Heart right ventricle (tissue), 16 donors: ENCODE results near the gene OPN1SW. TPM values are rescaled to one million over a fixed set of nuclear protein-coding genes. Genes with fewer than 3 reads are reported as not detected.

ENCODE experiments used
- ATAC-seq, 8 donors: fragments of 200-7000 bp; cut with Tn5 transposase; one replicate each; pipeline ENCODE4 v1.9.1; 2020; ENCODE audit warnings: mild to moderate bottlenecking in 8 of 8, moderate library complexity in 8 of 8, moderate number of reproducible peaks in 1 of 8
- DNase-seq, 2 donors: peaks; one replicate each; pipeline ENCODE4 v3.0.0-alpha.2; 2020
- H3K27ac ChIP-seq, 10 donors: fragments of 200-600 bp; sonication (generic) in 2 of 10; one replicate each; pipeline versions ENCODE4 v1.5.0 to v1.8.0; 2020 to 2022; ENCODE audit warnings: mild to moderate bottlenecking in 3 of 10
- H3K27me3 ChIP-seq, 7 donors: fragments of 200-600 bp; one replicate each; pipeline ENCODE4 v1.8.0; 2021 to 2022; ENCODE audit warnings: mild to moderate bottlenecking in 2 of 7
- H3K36me3 ChIP-seq, 9 donors: fragments of 200-600 bp; sonication (generic) in 1 of 9; one replicate each; pipeline versions ENCODE4 v1.5.0 to v1.8.0; 2020 to 2022; ENCODE audit warnings: mild to moderate bottlenecking in 2 of 9
- H3K4me1 ChIP-seq, 9 donors: fragments of 200-600 bp; sonication (generic) in 1 of 9; one replicate each; pipeline versions ENCODE4 v1.5.0 to v1.8.0; 2020 to 2022; ENCODE audit warnings: mild to moderate bottlenecking in 4 of 9
- H3K4me3 ChIP-seq, 10 donors: fragments of 200-600 bp; sonication (generic) in 2 of 10; one replicate each; pipeline versions ENCODE4 v1.5.0 to v1.8.0; 2020 to 2022; ENCODE audit warnings: mild to moderate bottlenecking in 7 of 10, moderate library complexity in 2 of 10
- H3K9me3 ChIP-seq, 11 donors: fragments of 200-600 bp in 10 of 11; sonication (generic) in 2 of 11; one replicate each; pipeline versions ENCODE4 v1.5.0 to v1.8.0; 2013 to 2022; ENCODE audit warnings: mild to moderate bottlenecking in 2 of 11, control low read depth in 1 of 11, moderate library complexity in 1 of 11
- WGBS, 2 donors: extraction: QIAGEN DNeasy Blood & Tissue Kit; methylation state at CpG; one replicate each; pipeline ENCODE4 v1.1.7; 2013; ENCODE audit warnings: inconsistent platforms in 1 of 2; 5-methylcytosine and 5-hydroxymethylcytosine counted together
- intact Hi-C, 10 donors: fragments of 100-400 bp; cut with DNase I; formaldehyde crosslinking; loops; one replicate each; pipeline versions ENCODE4 v1.11.1 to v1.14.2; 2022
- polyA plus RNA-seq, 2 donors: library from polyadenylated mRNA; stranded (reverse); fragments of 200-250 nt; gene quantifications; one replicate each; pipeline ENCODE4 v1.2.3, GENCODE V29; 2013
- total RNA-seq, 10 donors: library from RNA; stranded (reverse); fragmentation: NEBNext Ultra II Directional in 3 of 10; extraction: Animal tissue kit (Norgen Biotek cat#: 25700) in 3 of 10; gene quantifications; one replicate each; pipeline versions ENCODE4 v1.2.1 to v1.2.4, GENCODE V29; 2021 to 2023
- TF ChIP-seq, protein P1 (sequence below), 9 donors: fragments of 200-600 bp; sonication (generic) in 2 of 9; IDR thresholded peaks; one replicate each; pipeline versions ENCODE4 v1.5.0 to v1.8.0; 2021 to 2022; ENCODE audit warnings: antibody characterized with exemption in 9 of 9, mild to moderate bottlenecking in 5 of 9, moderate library complexity in 1 of 9
- donor health status: Arrhythmogenic right ventricular cardiomyopathy.
- donor health status: ischemic (EF 13 %, LVEDD 7.1; RV severe dilation, severe dysfunction).
- donor health status: healthy with polysubstance abuse.
- donor health status: DM: no; HTN: yes; CAD: no.
- donor health status: DM: no; HTN: no; CAD: no.
- donor health status: ischemic (EF 25% LVEDD 6.9; RV normal size, moderate dysfunction).
- donor health status: ischemic (EF 25% LVEDD 5.7; RV mildly dilated, moderate dysfunction).
- donor health status: healthy.
- donor health status: DM: yes; HTN: yes; CAD: no.
- donor health status: Ischemic cardiomyopathy.
- donor health status: ischemic (EF 35%, LVEDD 5.7; RV mildly dilated, moderate dysfunction).
- donor health status: nonischemic (EF 11% LVEDD 7.7; RV severe dilation, severe dysfunction).
- donor health status: DM: yes; HTN: yes; CAD: no.
- donor health status: PGD.
- donor health status: ischemic (EF 29% LVEDD 5.4; RV normal size, mild dysfunction).
- donor health status: nonischemic (EF 23%, LVEDD 6.1; RV moderate dilation, normal function).

The OPN1SW gene
- total and polyA plus RNA-seq, 12 donors = not detected

DNA sequence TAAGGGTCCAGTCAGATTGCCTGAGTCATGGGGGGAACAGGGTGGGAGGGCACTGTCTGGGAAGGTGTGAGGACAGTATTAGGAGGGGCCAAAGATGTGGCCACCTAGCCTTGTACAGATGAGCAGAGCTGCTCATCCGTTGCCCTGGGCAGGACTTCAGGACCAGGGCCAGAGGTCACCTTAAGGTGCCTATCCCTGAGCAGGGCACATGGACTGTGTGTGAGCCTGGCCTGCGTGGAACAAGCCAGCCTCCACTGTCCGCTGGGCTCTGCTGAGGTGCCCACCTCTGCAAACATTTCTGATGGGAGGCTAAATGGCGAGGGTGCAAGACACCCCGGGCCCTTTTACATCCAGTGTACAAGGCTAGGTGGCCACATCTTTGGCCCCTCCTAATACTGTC is 3.4 kb upstream of the OPN1SW start:
- H3K27ac ChIP-seq = no peak overlapping the region
- H3K36me3 ChIP-seq = peaks cover 0 to 13% (median 0%) of the 10 kb centered on the region in 9 donors
- intact Hi-C loops = no loop called here
- H3K4me3 ChIP-seq = no peak overlapping the region
- TF ChIP-seq, protein P1, sequence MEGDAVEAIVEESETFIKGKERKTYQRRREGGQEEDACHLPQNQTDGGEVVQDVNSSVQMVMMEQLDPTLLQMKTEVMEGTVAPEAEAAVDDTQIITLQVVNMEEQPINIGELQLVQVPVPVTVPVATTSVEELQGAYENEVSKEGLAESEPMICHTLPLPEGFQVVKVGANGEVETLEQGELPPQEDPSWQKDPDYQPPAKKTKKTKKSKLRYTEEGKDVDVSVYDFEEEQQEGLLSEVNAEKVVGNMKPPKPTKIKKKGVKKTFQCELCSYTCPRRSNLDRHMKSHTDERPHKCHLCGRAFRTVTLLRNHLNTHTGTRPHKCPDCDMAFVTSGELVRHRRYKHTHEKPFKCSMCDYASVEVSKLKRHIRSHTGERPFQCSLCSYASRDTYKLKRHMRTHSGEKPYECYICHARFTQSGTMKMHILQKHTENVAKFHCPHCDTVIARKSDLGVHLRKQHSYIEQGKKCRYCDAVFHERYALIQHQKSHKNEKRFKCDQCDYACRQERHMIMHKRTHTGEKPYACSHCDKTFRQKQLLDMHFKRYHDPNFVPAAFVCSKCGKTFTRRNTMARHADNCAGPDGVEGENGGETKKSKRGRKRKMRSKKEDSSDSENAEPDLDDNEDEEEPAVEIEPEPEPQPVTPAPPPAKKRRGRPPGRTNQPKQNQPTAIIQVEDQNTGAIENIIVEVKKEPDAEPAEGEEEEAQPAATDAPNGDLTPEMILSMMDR (IDR thresholded peaks at IDR 0.05) = no peak
- DNase-seq = no peak
- no peak for ATAC-seq
- H3K4me1 ChIP-seq = peaks cover 0 to 19% (median 4%) of the 10 kb centered on the region in 9 donors
- H3K27me3 ChIP-seq = no peaks in the 10 kb centered on the region
- peaks cover 0 to 21% (median 0%) of the 10 kb centered on the region in 11 donors for H3K9me3 ChIP-seq
- WGBS, 2 donors = 94 to 98% methylated on average over 5 of the region's 5 CpGs

DNA sequence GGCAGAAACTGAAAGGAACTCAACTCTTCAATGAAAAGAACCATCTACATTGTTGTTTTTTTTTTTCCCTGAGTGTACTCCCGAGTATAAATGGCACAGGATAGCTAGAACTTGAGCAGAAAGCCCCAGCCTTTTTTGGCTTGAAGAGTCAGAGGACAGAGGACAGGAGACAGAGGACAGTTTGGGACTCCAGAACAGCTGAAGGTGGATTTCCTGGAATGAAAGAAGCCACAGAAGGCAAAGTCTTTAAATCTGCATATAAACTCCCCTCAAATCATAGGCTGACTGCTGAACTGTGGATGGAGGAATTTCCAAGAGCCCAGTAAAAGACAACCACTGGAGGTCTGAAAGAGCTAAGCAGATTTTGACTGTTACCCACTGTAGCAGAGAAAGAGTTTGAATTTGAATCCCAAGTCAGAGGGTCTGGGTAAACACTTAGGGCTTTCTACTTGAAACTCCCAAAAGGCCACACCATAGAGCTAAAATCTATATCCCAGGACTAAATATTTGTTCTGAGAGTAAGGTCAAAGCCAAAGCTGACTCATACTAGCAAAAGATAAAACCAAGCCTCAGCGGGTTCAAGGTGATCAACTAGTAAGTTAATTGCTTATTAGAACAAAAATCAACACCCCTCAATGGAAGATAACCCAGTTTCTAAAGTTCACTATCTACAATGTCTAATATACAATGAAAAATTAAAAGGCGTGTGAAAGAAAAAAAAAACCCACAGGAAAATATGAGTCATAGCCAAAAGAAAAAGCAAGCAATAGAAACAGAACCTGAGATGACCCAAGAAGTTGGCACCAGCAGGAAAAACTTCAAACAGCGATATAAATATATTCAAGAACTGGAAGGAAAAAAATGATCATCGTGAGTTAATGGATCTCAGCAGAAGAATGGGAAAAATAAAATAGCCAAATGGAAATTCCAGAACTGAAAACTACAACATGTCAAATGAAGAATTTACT is 1.8 kb upstream of the OPN1SW start:
- H3K27me3 ChIP-seq = no peaks in the 10 kb centered on the region
- no peak overlapping the region for H3K27ac ChIP-seq
- peaks cover 0 to 14% (median 0%) of the 10 kb centered on the region in 9 donors for H3K4me1 ChIP-seq
- intact Hi-C loops = no loop called here
- H3K36me3 ChIP-seq = peaks cover 0 to 27% (median under 1%) of the 10 kb centered on the region in 9 donors
- ATAC-seq (no peak), DNase-seq (no peak)
- WGBS, 2 donors = 57 to 75% methylated on average over 5 of the region's 5 CpGs
- H3K4me3 ChIP-seq = no peak overlapping the region
- TF ChIP-seq, protein P1 (IDR thresholded peaks at IDR 0.05) = no peak
- peaks cover 0 to 21% (median 0%) of the 10 kb centered on the region in 11 donors for H3K9me3 ChIP-seq

DNA sequence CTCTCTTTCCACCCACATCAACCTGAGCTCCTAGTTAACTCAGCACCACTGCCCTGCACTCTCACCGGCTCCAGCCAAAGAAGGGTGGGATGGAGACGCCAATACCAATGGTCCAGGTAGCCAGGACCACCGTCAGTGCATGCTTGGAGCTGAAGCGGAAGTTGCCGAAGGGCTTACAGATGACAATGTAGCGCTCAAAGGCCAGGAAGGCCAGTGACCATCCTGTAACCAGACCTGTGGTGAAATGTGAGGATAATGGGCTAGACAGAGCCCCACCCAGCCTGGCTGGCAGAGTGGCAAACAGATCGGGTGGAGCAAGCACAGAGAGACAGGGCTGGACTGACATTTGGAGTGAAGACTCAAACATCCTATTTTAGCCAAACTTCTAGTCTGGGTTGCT is 673 bp downstream of the OPN1SW start:
- 95 to 96% methylated on average over 7 of the region's 7 CpGs for WGBS, 2 donors
- Histone ChIP-seq H3K27me3 (no peaks in the 10 kb centered on the region), H3K4me3 (no peak overlapping the region), H3K9me3 (peaks cover 0 to 21% (median 0%) of the 10 kb centered on the region in 11 donors), H3K36me3 (peaks cover 0 to 52% (median 25%) of the 10 kb centered on the region in 9 donors), H3K27ac (no peak overlapping the region), H3K4me1 (peaks cover 0 to 12% (median 3%) of the 10 kb centered on the region in 9 donors)
- TF ChIP-seq, protein P1 (IDR thresholded peaks at IDR 0.05) = no peak
- DNase-seq = no peak
- intact Hi-C loops = no loop called here
- ATAC-seq = peak in 2 of 8 donors; percentile 21 to 23

DNA sequence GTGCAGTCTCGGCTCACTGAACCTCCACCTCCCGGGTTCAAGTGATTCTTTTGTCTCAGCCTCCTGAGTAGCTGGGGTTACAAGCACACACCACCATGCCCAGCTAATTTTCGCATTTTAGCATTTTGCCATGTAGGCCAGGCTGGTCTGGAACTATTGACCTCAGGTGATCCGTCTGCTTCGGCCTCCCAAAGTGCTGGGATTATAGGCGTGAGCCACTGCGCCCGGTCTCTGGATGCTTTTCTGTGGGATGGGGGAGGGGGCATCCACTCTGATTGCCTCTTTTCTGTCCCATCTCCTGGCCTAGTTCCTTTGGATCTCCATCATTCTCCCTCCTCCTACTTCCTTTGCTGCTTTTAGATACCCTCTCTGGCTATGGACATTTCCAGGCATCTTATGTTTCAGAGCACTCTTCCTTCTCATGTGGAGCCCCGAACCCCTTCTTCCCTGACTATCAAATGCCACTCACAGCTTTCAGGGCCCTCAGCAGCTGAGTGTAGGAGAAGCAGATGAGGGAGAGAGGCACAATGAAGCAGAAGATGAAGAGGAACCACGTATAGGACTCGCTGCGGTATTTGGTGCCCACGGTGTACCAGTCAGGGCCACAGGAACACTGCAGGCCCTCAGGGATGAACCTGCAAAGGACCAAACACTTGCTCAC is 1.4 kb downstream of the OPN1SW start:
- no peak for DNase-seq
- 93 to 96% methylated on average over 13 of the region's 13 CpGs for WGBS, 2 donors

More for the DNA sequence above, 1.4 kb downstream of the OPN1SW start:
- intact Hi-C loops = no loop called here
- H3K4me1 ChIP-seq = peaks cover 0 to 18% (median 6%) of the 10 kb centered on the region in 9 donors
- peaks cover 0 to 21% (median 0%) of the 10 kb centered on the region in 11 donors for H3K9me3 ChIP-seq
- TF ChIP-seq, protein P1 (IDR thresholded peaks at IDR 0.05) = no peak
- H3K4me3 ChIP-seq = no peak overlapping the region
- no peaks in the 10 kb centered on the region for H3K27me3 ChIP-seq
- ATAC-seq = peak in 1 of 8 donors; percentile 17
- H3K36me3 ChIP-seq = peaks cover 0 to 59% (median 31%) of the 10 kb centered on the region in 9 donors
- no peak overlapping the region for H3K27ac ChIP-seq
